ENCODE results near the gene KLHL42.

DNA sequence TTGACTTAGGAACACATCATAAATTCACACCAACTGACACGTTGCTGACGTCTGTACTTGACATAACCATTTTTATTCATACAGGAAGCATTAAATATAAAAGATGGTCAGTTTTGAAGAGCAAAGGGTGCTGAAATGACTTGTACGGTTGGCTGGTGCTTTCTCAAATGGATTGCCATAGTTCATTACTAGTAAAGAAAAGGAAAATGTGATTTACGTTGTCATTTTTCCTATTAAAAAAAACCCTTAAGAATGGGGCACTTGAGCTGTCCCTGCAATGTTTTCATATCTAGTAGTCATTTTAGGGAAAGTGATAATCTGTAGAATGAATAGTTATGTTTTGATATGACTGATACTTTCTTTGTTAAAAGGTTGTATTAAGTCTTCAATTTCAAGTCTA, 22.5 kb downstream of the KLHL42 start:
- TF ChIP-seq CTCF (IDR thresholded peaks at IDR 0.05) (no peak), POLR2AphosphoS5 (IDR thresholded peaks at IDR 0.05; ENCODE audit: insufficient read depth in 1 of 2, low read depth in 1 of 2) (no peak), POLR2A (IDR thresholded peaks at IDR 0.05) (no peak)
